GM18502 (cell line): Measurements from ENCODE around the gene S100A6.
A peak's percentile ranks its signal among the peaks of the same experiment; 100 is the strongest.
"Not testable (repeated sequence)": the region's sequence is repeated elsewhere in the genome, so short reads cannot be mapped to it uniquely, and the experiment has no call there.

ENCODE experiments used
- ATAC-seq: cut with Tn5 transposase; IDR thresholded peaks from one replicate; pipeline ENCODE4 v1.9.1; 2021; ENCODE audit warnings: mild to moderate bottlenecking; ENCODE audit not compliant: unreplicated experiment, poor library complexity

The S100A6 gene

GRCh38 chr1:153565529-153566374, 30.0 kb upstream of the S100A6 start, which contains the start of gene S100A2:
Gene S100A2 (minus strand): TSS chr1:153565844. CDS start chr1:153563877, 1,967 bp downstream.
- ATAC-seq = peak; percentile 53

DNA sequence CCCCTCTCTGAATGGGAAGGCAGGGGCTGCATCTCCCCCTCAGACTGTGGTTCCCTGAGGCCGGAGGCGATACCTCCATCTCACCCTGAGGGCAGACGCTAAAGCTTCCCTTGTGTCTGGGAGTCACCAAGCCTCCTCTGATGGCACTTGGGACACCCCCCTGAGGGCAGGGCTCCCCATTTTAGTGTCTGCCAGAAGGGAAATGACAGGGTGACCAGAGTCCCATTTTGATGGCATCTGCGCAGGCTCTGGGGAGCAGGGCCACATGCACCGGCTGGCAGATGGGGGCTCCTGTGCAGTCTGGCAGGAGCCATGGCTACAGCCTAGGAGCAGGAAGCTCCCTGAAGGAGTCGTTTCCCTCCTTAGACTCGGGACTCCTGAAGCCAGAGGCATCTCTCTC, 28.2 kb upstream of the S100A6 start:
- no peak for ATAC-seq

DNA sequence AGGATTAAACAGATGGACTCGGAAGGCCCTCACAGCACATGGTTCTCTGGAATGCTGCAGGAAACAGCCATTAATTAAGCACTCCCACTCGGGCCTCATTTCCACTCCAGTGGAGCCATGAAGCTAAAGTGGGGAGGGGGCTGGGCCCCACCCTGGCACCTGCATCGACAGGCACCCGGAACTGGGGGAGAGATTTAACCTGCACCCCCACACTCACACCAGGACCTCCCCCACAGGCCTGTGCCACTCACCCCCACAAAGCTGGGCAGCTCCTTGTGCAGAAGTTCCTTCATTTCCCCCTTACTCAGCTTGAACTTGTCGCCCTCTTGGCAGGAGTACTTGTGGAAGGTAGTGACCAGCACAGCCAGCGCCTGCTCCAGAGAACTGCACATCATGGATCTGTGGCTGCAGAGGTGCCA, 27.7 kb upstream of the S100A6 start:
- ATAC-seq = no peak

DNA sequence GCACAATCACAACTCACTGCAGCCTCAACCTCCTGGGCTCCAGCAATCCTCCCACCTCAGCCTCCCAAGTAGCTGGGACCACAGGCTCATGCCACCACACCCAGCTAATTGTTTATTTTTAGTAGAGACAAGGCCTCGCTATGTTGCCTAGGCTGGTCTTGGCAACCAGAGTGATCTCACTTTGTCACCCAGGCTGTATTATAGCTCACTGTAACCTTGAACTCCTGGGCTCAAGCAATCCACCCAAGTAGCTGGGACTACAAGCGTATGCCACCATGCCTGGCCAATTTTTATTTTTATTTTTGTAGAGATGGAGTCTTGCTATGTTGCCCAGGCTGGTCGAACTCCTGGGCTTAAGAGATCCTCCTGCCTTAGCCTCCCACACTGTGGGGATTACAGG, 26.2 kb upstream of the S100A6 start:
- ATAC-seq = not testable (repeated sequence)

- no peak for ATAC-seq
Observed at GRCh38 chr1:153561466-153561985, 25.7 kb upstream of the S100A6 start.

DNA sequence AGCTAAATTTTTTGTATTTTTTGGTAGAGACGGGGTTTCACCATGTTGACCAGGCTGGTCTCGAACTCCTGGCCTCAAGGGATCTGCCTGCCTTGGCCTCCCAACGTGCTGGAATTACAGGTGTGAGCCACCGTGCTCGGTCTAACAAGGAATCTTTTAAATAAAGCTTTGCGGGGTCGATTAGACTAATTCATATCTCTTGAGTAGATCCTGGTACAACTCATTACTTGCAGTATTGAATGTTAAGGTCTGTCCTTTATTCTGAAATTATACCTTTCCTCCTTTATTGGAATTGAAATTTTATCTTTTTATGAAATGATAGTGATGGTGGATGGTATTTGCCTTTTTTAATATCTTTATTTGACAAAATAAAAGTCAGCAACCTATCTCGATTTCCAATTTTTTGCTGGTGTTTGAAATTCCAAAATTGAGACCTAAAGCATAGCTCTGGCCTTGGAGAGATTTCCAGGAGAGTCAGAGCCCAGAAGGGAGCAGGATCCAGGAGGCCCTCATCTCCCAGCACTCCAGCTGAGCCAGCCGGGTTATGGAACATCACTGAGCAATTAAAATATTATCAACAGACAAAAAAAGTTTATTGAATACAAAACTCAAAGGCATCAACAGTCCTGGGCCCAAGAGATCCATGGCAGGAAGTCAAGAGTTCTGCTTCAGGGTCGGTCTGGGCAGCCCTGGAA, 25.1 kb upstream of the S100A6 start:
- ATAC-seq = no peak

GRCh38 chr1:153560241-153560640, 24.4 kb upstream of the S100A6 start:
- ATAC-seq = no peak

GRCh38 chr1:153557877-153558276, 22.1 kb upstream of the S100A6 start:
- no peak for ATAC-seq

DNA sequence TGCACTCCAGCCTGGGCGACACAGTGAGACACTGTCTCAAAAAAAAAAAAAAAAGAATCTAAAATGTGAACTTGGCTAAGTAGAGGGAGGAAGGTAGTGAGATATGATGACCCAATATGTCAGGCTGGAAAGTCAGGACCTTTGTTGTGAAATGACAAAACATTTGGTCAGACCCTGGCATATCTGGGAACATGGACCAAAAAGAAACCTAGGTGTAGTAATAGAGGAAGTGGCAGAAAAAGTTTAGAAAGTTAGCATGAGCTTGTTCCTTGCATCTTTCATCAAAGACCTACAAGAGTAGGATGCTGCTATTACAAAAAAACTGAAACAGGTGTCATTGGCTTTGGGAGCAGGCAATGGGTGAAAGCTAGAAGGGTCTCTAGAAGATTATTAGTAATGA, 20.6 kb upstream of the S100A6 start:
- no peak for ATAC-seq

- no peak for ATAC-seq
Observed at GRCh38 chr1:153553830-153554541, 18.2 kb upstream of the S100A6 start.

DNA sequence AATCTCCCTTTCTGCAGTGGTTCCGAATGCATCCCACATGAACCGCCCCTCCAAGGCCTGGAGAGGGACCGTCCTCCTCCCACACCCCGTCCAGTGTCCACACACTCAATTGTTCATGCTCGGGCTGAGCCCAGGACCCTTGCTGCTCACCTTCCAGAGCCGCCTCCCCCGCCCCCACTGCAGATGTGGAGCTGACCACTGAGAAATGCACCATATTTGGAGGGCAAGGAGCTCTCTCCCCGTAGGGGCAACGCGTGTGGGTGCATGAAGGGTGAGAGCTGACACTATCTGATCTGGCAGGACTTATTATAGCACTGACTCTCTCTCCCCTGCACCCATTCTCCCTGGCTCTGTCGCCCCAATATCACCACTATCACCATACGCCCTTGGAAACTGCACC, 17.3 kb upstream of the S100A6 start:
- ATAC-seq = no peak

- no peak for ATAC-seq
Observed at GRCh38 chr1:153552335-153552734, 16.5 kb upstream of the S100A6 start.

DNA sequence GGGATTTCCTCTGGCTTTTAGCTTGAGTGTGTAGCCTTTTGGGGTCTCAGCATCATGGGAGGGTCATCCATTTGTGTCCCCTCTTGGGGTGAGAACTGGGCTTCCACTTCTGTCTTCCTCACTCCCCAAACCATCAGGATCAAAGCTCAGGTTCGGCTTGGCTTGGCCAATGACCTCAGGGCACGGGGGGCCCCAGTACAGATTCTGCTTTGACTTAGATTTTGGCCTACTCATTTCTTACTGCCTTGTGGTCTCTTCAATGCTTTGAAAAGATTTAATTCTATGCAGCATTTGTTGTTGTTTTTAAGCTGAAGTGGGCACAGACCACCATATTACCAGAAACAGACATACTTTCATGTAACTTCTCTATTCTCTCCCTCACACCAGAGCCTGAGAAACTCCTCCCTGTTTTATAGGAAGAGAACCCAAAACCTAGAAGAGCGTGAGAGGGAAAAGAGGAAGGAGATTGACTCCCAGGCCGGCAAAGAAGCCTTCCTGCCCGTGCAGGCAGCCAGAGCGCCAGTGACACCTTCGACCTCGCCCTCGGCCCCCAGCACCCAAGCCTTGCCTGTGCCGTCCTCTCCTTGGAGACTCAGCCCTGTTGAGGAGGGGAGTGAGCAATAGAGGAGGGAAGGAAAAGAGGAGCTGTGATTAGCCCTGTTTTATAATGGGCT, 15.2 kb upstream of the S100A6 start:
- no peak for ATAC-seq

DNA sequence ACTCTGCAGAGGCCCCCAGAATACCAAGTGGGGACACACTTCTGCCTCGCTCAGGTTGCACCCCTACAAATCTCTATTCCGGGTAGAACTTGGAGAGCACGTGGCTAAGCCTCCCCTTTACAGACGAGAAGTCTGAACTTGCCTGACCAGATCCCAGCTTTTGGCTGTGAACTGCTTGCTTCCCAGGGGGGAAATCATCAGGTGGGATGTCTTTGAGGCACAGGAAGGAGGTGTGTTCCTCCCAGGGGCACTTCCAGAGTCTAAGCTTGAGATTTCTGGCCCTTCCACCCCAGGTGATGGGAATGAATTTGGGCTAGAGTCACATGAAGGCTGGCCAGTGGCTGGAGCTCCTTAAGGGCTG, 14.6 kb upstream of the S100A6 start:
- ATAC-seq = no peak

DNA sequence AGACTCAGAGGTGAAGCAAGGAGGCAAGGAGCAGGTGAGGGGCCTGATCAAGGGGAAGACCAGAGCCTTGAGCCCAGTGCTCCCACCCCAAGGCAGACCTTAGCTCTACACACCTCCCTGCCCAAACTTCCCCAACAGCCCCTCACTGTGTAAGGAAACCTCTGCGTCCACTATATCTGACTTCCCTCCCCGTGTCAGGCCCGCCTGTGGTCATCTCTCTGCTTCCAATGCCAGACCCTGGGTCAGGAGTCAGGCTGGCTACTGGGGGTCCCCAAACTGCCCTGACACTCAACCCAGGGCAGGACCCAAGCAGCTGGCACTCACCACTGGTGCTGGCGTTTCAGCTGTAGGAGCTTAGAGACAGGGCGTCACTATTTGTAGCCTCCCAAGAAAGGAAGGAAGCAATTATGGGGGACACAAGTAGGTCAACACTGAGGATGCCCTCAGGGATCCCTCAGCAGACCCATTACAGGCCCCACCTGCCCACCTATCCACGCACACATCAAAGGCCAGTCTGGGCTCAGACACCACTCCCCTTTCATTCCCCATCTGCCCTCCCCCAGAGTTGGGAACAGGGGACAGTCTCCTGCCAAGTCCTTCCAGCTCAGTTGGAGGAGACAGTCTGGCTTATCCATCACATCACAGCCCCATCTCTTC, 14.1 kb upstream of the S100A6 start:
- ATAC-seq = no peak

- no peak for ATAC-seq
Observed at GRCh38 chr1:153548722-153549688, 13.2 kb upstream of the S100A6 start, which contains the start of gene S100A3. Gene S100A3 (minus strand): TSS chr1:153549258. CDS start chr1:153548485, 773 bp downstream.

- no peak for ATAC-seq
Observed at GRCh38 chr1:153547560-153548551, 12.1 kb upstream of the S100A6 start.
